22Rv1 (cell line): ENCODE results near the gene PIERCE2.

Experiments
- H3K27ac ChIP-seq: fragments of 450-650 bp; 2 replicates; pipeline ENCODE4 v1.5.1; 2017
- CTCF ChIP-seq: fragments of 450-650 bp; IDR thresholded peaks from 2 replicates; pipeline ENCODE4 v1.5.1; 2017; ENCODE audit warnings: mild to moderate bottlenecking
- ZFX ChIP-seq: fragments of 450-650 bp; IDR thresholded peaks from 2 replicates; pipeline ENCODE4 v1.6.1; 2017; ENCODE audit warnings: antibody characterized with exemption, borderline replicate concordance

Gene PIERCE2

GRCh38 chr15:55408012-55408928 lies at the start of gene PIERCE2, which contains the start of gene CCPG1:
PIERCE2 (plus strand) TSS chr15:55408495; CDS start chr15:55408769, 274 bp downstream.
CCPG1 (minus strand) TSS chr15:55408359; CDS start chr15:55389424, 18,935 bp downstream.
- TF ChIP-seq ZFX (no peak), CTCF (peak; percentile 76)
- H3K27ac ChIP-seq: peak within 1 kb of the TSS; percentile 64

GRCh38 chr15:55360256-55360655 lies 48.0 kb upstream of the PIERCE2 start:
- TF ChIP-seq ZFX (no peak), CTCF (no peak)
- H3K27ac ChIP-seq: no peak overlapping the region

- no peak for TF ChIP-seq CTCF
- TF ChIP-seq ZFX: no peak
- no peak overlapping the region for H3K27ac ChIP-seq
Measured at GRCh38 chr15:55361048-55361447, 47.2 kb upstream of the PIERCE2 start.

- no peak for TF ChIP-seq ZFX
- TF ChIP-seq CTCF: no peak
- H3K27ac ChIP-seq: no peak overlapping the region
Measured at GRCh38 chr15:55362641-55363040, 45.7 kb upstream of the PIERCE2 start.

- H3K27ac ChIP-seq: no peak overlapping the region
- TF ChIP-seq ZFX (no peak), CTCF (no peak)
Measured at GRCh38 chr15:55366981-55367380, 41.3 kb upstream of the PIERCE2 start.

- TF ChIP-seq ZFX (no peak), CTCF (no peak)
- H3K27ac ChIP-seq: no peak overlapping the region
Measured at GRCh38 chr15:55372701-55373440, 35.4 kb upstream of the PIERCE2 start.
